Activated CD8-positive, alpha-beta T cell treated with anti-CD3 and anti-CD28 coated beads, Interleukin-2, amount 10 ng/mL, durations not matched to agents 7 days and 5 days (primary cell): ENCODE data around the gene HOGA1. TPM values are rescaled to one million over a fixed set of nuclear protein-coding genes. Genes with fewer than 3 reads are reported as not detected.
A peak's percentile ranks its signal among the peaks of the same experiment; 100 is the strongest.

Experiments used
- ATAC-seq: fragments of 150-1000 bp; cut with Tn5 transposase; one replicate; pipeline ENCODE4 v1.10.0; 2021; ENCODE audit warnings: moderate library complexity
- CTCF ChIA-PET: fragments of 350-600 bp; sonication (Branson Sonifier 250); formaldehyde crosslinking; loops from one replicate; lab custom pipeline; 2021; ENCODE audit warnings: antibody characterized with exemption; lab: Charles Lee
- POLR2A ChIA-PET: fragments of 350-600 bp; sonication (Branson Sonifier 250); formaldehyde crosslinking; loops from one replicate; lab custom pipeline; 2021; ENCODE audit warnings: antibody characterized with exemption; lab: Charles Lee
- DNase-seq: peaks from one replicate; pipeline ENCODE4 v3.0.0-alpha.2; 2020
- H3K27ac Mint-ChIP-seq: one replicate; pipeline ENCODE4 v1.8.0; 2021; ENCODE audit warnings: mild to moderate bottlenecking, mixed read lengths
- H3K27me3 Mint-ChIP-seq: one replicate; pipeline ENCODE4 v1.8.0; 2021; ENCODE audit warnings: low read depth, mixed read lengths
- H3K36me3 Mint-ChIP-seq: one replicate; pipeline ENCODE4 v1.8.0; 2021; ENCODE audit warnings: low read depth, mixed read lengths
- H3K4me1 Mint-ChIP-seq: one replicate; pipeline ENCODE4 v1.8.0; 2021; ENCODE audit warnings: low read depth, mixed read lengths
- H3K4me3 Mint-ChIP-seq: one replicate; pipeline ENCODE4 v1.8.0; 2021; ENCODE audit warnings: mild to moderate bottlenecking, mixed read lengths
- H3K9me3 Mint-ChIP-seq: one replicate; pipeline ENCODE4 v1.8.0; 2022; ENCODE audit warnings: mixed read lengths; ENCODE audit not compliant: insufficient read depth
- total RNA-seq, 2 experiments: library from RNA; stranded (reverse); gene quantifications; one replicate each; pipeline ENCODE4 v1.2.3, GENCODE V29; 2021

Gene HOGA1
- total RNA-seq, 2 experiments from 2014 or later = not detected

DNA sequence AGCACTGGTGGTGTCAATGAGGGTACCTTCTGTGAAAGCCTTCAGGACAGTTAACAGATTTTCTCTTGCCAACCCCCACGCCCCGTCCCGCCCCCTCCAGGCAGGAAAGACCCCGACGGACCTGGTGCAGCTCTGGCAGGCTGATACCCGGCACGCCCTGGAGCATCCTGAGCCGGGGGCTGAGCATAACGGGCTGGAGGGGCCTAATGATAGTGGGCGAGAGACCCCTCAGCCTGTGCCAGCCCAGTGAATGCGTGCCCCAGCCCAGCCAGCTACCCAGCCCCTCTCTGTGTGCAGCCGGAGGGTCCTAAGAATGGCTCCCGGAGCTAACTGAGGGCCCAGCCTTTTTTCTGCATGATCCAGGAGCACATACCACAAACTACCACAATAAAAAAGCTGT is 713 bp upstream of the HOGA1 start:
- no peak overlapping the region for H3K27ac Mint-ChIP-seq
- peaks cover 5% of the 10 kb centered on the region for H3K27me3 Mint-ChIP-seq
- no peak overlapping the region for H3K4me3 Mint-ChIP-seq
- no peaks in the 10 kb centered on the region for H3K4me1 Mint-ChIP-seq
- CTCF ChIA-PET = interaction anchor here (3.1 kb wide), 1 partner anchor 11 kb away, joined by 12 read pairs; the partner anchor contains the start of gene ANKRD2
- H3K36me3 Mint-ChIP-seq = no peaks in the 10 kb centered on the region
- no peak for DNase-seq
- H3K9me3 Mint-ChIP-seq = no peaks in the 10 kb centered on the region
- POLR2A ChIA-PET = no interaction called here
- no peak for ATAC-seq

- ATAC-seq (no peak), DNase-seq (no peak)
- Mint-ChIP-seq H3K36me3 (no peaks in the 10 kb centered on the region), H3K4me1 (peaks cover 5% of the 10 kb centered on the region), H3K4me3 (no peak overlapping the region), H3K9me3 (no peaks in the 10 kb centered on the region), H3K27me3 (peaks cover 5% of the 10 kb centered on the region), H3K27ac (no peak overlapping the region)
- ChIA-PET CTCF (interaction anchor here (1.4 to 3.1 kb wide), 2 partner anchors 13 to 30 kb away, joined by 3 to 12 read pairs; partner anchors contain the start of gene ANKRD2), POLR2A (no interaction called here)
Measured at GRCh38 chr10:97584798-97585438, 729 bp downstream of the HOGA1 start.

DNA sequence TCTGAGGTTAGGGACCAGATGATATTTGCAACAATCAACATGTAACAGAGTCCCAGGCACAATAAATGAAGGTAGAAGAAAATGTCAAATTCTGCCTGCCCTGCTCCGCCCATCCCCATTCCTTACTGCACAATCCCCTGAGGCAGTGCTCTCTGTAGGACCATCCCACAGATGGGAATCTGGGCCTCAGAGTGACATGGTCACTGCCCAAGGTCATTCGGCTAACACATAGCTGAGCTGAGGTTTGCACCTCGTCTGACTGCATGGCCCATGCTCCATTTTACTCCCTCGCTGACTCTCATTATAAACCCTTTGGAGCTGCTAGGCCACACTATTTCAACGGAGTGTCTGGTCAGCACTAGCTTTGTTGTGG is 1.2 kb downstream of the HOGA1 start:
- POLR2A ChIA-PET = no interaction called here
- no peak overlapping the region for H3K27ac Mint-ChIP-seq

GRCh38 chr10:97587183-97587582 is 3.0 kb downstream of the HOGA1 start:
- Mint-ChIP-seq H3K36me3 (no peaks in the 10 kb centered on the region), H3K27ac (no peak overlapping the region), H3K27me3 (peaks cover 5% of the 10 kb centered on the region), H3K4me3 (no peak overlapping the region), H3K4me1 (peaks cover 20% of the 10 kb centered on the region), H3K9me3 (no peaks in the 10 kb centered on the region)
- CTCF ChIA-PET = no interaction called here
- DNase-seq = no peak
- ATAC-seq = no peak
- POLR2A ChIA-PET = no interaction called here

More for the DNA sequence above, 1.2 kb downstream of the HOGA1 start:
- Mint-ChIP-seq H3K27me3 (peaks cover 5% of the 10 kb centered on the region), H3K9me3 (no peaks in the 10 kb centered on the region), H3K4me1 (peaks cover 10% of the 10 kb centered on the region), H3K36me3 (no peaks in the 10 kb centered on the region), H3K4me3 (no peak overlapping the region)
- CTCF ChIA-PET = interaction anchor here (1.4 to 3.1 kb wide), 2 partner anchors 13 to 31 kb away, joined by 3 to 12 read pairs; partner anchors contain the start of gene ANKRD2
- ATAC-seq (no peak), DNase-seq (no peak)

DNA sequence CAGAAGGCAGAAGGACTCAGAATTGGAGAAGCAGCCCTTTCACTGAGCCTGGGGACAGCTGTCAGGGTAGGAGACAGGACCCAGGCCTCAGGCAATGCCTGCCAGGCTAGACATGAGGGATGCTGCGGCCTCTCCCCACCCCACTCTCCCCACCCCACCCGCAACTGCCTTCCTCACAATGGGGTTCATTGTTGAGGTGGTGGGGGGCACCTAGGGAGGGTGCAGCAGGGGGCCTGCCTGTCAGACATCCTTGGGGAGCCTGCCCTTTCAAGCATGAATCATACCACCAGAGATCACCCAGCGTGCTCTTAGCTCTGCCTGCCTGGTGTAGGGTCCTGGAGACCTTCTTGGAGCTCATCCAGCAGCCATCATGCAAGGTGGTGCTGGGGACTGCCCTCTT is 5.3 kb downstream of the HOGA1 start, which contains the start of gene C10orf62:
Gene C10orf62 (plus strand): TSS at position 243 of the 400 bp plus-strand sequence. CDS start 177 bp downstream, outside the sequence.
- POLR2A ChIA-PET = no interaction called here
- Mint-ChIP-seq H3K27ac (peak within 1 kb of the TSS; percentile 35), H3K27me3 (peaks cover 5% of the 10 kb centered on the region), H3K36me3 (no peaks in the 10 kb centered on the region), H3K4me1 (peaks cover 20% of the 10 kb centered on the region), H3K4me3 (peak within 1 kb of the TSS; percentile 36), H3K9me3 (no peaks in the 10 kb centered on the region)
- no peak for DNase-seq
- CTCF ChIA-PET = interaction anchor here (1.1 kb wide), 1 partner anchor 18 kb away, joined by 5 read pairs; the partner anchor contains the start of gene ANKRD2
- no peak for ATAC-seq

DNA sequence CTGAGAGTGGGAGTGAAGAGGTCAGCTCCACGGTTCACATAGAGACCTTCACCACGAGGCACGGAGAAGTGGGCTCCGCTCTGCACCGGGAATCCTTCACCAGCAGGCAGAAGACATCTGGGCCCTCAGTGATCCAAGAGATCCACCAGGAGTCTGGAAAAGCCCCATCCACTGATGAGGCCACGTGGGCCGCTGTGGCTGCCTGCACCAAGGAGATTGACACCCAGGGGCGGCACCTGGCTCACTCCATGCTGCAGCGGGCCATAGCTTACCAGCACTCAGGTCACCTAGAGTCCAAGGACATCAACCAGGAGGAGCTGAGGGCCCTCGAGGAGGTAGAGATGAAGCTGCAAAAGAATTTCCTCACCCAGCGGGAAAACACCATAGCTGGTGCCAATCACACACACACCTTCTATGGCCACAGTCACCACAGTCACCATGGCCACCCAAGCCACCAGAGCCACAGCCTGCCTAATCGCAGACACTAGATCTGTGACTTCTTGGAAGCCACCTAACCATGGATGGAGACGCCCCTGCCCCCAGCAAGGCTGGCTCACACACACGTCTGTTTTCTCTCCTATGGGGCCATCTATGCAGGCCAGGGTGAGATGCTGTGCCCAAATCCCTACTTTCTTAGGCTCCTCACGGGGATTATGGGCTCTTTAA is 6.0 kb downstream of the HOGA1 start:
- ChIA-PET CTCF (interaction anchor here (1.1 kb wide), 1 partner anchor 18 kb away, joined by 5 read pairs; the partner anchor contains the start of gene ANKRD2), POLR2A (no interaction called here)
- H3K27me3 Mint-ChIP-seq = peaks cover 5% of the 10 kb centered on the region
- H3K4me3 Mint-ChIP-seq = peak overlapping the region; percentile 36
- no peaks in the 10 kb centered on the region for H3K36me3 Mint-ChIP-seq
- H3K27ac Mint-ChIP-seq = peak overlapping the region; percentile 35
- ATAC-seq (peak; percentile 76), DNase-seq (peak; percentile 76)
- H3K9me3 Mint-ChIP-seq = no peaks in the 10 kb centered on the region
- peaks cover 20% of the 10 kb centered on the region for H3K4me1 Mint-ChIP-seq

DNA sequence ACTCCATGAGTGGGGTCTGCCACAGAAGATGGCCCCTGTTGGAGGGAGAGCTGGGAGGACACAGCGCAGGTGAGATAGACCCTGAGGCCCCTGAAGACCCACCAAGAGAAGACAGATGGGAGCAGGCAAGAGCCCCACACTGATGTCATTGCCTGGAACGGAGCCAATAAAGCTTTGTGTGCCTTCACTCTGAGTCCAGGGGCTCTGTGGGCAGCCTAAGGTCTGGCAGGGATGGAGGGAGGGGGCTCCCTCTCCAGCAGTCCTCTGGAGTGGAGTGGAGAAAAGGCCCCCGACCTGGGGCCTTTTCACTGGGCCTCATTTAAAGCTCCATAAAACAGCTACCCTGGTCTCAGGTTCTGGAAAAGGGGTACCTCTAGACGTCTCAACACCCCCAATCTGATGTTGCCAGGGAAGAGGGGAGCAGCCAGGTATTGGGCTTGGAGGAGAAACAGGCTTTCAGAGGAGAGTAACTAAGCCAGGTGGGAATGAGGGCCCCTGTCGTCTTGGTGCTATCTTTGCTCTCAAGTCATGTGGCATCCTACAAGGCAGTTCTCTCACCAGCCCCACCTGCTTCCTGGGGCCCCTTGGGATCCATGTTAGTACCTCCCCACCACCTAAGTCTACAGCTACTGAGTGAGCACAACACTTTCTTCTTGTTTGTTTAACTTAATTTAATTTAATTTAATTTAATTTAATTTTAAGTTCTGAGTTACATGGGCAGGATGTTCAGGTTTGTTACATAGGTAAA is 6.7 kb downstream of the HOGA1 start:
- ATAC-seq (no peak), DNase-seq (no peak)
- H3K4me1 Mint-ChIP-seq = peaks cover 20% of the 10 kb centered on the region
- H3K4me3 Mint-ChIP-seq = peak overlapping the region; percentile 36
- H3K27me3 Mint-ChIP-seq = peaks cover 5% of the 10 kb centered on the region
- ChIA-PET POLR2A (no interaction called here), CTCF (interaction anchor here (0.5 to 1.1 kb wide), 2 partner anchors 19 to 75 kb away, joined by 3 to 5 read pairs; partner anchors contain the start of gene ANKRD2)
- H3K27ac Mint-ChIP-seq = no peak overlapping the region
- H3K9me3 Mint-ChIP-seq = no peaks in the 10 kb centered on the region
- no peaks in the 10 kb centered on the region for H3K36me3 Mint-ChIP-seq

- Mint-ChIP-seq H3K27ac (no peak overlapping the region), H3K27me3 (no peaks in the 10 kb centered on the region), H3K4me3 (no peak overlapping the region), H3K9me3 (no peaks in the 10 kb centered on the region), H3K36me3 (no peaks in the 10 kb centered on the region), H3K4me1 (peaks cover 20% of the 10 kb centered on the region)
- DNase-seq = no peak
- CTCF ChIA-PET = interaction anchor here (2.7 kb wide), 1 partner anchor 21 kb away, joined by 8 read pairs; the partner anchor contains the start of gene ANKRD2
- no peak for ATAC-seq
- POLR2A ChIA-PET = no interaction called here
Measured at GRCh38 chr10:97593421-97593820, 9.2 kb downstream of the HOGA1 start.

DNA sequence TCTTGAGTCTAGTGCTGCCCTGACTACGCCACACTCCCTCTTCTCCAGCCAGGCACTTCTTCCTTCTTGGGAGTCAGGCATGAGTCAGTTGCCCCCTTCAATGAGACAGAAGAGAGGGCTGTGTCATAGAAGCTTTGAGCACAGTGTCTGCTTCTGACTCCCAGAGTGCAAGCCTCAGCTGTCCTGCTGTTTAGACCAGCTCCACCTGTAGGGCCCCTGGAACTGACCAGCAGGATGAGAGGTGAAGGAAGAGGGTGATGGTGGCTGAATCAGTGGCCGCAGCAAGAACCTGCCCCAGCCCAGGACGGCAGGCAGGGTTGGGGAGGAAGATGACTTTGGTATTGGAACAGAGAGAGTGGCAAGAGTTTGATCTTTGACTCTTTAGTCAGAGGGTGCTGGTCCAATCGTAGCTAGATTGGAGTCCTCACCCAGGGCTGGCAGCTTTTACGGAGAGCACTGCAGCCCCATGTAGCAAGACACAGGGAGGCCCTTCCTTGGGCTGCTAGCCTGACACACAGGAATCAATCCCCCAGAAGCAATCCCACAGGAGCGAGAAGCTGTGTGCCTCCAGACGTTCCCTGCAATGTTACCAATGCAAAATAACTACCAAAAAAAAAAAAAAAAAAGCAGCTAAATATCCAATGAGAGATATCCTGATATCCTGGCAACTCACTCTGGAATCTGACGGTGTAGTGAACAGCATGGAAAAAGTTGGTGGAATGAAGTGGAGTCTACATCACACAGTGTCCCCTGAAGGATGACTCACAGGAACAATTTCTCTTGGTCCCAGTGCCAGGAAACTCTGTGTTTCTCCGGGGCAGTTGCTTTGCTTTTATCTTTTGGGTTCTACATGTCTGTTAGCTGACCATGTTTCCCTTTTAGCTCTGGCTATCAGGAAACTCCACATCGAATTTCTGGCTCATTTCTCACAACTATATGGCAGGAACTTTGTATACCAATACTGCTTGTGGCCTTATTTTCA is 12.2 kb downstream of the HOGA1 start:
- ChIA-PET CTCF (interaction anchor here (0.7 kb wide), 1 partner anchor 24 kb away, joined by 3 read pairs; no protein-coding TSS in a partner anchor), POLR2A (no interaction called here)
- Mint-ChIP-seq H3K9me3 (no peaks in the 10 kb centered on the region), H3K27ac (no peak overlapping the region), H3K4me3 (no peak overlapping the region), H3K36me3 (no peaks in the 10 kb centered on the region), H3K27me3 (peaks cover 3% of the 10 kb centered on the region), H3K4me1 (peaks cover 2% of the 10 kb centered on the region)
- ATAC-seq (no peak), DNase-seq (no peak)

DNA sequence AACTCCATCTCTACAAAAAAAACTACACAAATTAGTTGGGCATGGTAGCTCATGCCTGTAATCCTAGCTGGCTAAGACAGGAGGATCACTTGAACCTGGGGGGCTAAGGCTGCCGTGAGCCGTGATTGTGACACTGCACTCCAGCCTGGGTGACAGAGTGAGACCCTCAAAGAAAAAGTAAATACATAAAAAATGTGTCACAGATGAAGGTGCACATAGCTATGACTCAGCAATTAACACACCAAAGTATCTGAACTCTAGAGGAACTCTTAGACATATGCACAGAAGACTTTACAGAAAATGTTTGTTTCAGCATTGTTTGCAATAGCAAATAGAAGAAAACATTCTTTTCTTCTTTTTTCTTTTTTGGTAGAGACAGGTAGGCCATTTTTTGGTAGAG is 13.6 kb downstream of the HOGA1 start:
- H3K4me3 Mint-ChIP-seq = no peak overlapping the region
- H3K4me1 Mint-ChIP-seq = no peaks in the 10 kb centered on the region
- H3K9me3 Mint-ChIP-seq = no peaks in the 10 kb centered on the region
- no peaks in the 10 kb centered on the region for H3K36me3 Mint-ChIP-seq
- ATAC-seq = no peak
- H3K27me3 Mint-ChIP-seq = peaks cover 3% of the 10 kb centered on the region
- DNase-seq = no peak
- ChIA-PET POLR2A (no interaction called here), CTCF (no interaction called here)
- no peak overlapping the region for H3K27ac Mint-ChIP-seq
